ENCODE data around the gene PRDM15. TPM values are rescaled to one million over a fixed set of nuclear protein-coding genes. Genes with fewer than 3 reads are reported as not detected.

PRDM15 gene
- total and polyA plus RNA-seq, 2 experiments from 2014 or later = 3.0 to 10.6 TPM

DNA sequence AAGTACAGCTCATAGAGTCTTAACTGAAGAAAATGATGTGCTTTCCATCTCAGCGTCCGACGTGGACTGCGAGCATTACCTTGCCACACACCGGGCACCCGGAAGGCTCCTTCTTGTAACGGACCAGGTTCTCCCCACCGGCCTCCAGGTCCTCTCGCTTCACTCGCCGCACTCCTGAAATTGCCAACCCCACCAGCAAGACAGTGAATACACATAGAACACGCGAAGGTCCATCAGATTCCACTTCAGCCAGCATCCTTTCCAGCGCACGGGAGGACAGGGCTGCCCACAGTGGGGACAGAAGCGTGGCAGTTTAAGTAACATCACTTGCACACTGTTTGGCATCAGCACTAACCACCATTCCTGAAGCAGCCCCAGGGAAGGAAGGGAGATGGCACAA, 53.3 kb downstream of the PRDM15 start (continued):
- TF ChIP-seq, protein P1, sequence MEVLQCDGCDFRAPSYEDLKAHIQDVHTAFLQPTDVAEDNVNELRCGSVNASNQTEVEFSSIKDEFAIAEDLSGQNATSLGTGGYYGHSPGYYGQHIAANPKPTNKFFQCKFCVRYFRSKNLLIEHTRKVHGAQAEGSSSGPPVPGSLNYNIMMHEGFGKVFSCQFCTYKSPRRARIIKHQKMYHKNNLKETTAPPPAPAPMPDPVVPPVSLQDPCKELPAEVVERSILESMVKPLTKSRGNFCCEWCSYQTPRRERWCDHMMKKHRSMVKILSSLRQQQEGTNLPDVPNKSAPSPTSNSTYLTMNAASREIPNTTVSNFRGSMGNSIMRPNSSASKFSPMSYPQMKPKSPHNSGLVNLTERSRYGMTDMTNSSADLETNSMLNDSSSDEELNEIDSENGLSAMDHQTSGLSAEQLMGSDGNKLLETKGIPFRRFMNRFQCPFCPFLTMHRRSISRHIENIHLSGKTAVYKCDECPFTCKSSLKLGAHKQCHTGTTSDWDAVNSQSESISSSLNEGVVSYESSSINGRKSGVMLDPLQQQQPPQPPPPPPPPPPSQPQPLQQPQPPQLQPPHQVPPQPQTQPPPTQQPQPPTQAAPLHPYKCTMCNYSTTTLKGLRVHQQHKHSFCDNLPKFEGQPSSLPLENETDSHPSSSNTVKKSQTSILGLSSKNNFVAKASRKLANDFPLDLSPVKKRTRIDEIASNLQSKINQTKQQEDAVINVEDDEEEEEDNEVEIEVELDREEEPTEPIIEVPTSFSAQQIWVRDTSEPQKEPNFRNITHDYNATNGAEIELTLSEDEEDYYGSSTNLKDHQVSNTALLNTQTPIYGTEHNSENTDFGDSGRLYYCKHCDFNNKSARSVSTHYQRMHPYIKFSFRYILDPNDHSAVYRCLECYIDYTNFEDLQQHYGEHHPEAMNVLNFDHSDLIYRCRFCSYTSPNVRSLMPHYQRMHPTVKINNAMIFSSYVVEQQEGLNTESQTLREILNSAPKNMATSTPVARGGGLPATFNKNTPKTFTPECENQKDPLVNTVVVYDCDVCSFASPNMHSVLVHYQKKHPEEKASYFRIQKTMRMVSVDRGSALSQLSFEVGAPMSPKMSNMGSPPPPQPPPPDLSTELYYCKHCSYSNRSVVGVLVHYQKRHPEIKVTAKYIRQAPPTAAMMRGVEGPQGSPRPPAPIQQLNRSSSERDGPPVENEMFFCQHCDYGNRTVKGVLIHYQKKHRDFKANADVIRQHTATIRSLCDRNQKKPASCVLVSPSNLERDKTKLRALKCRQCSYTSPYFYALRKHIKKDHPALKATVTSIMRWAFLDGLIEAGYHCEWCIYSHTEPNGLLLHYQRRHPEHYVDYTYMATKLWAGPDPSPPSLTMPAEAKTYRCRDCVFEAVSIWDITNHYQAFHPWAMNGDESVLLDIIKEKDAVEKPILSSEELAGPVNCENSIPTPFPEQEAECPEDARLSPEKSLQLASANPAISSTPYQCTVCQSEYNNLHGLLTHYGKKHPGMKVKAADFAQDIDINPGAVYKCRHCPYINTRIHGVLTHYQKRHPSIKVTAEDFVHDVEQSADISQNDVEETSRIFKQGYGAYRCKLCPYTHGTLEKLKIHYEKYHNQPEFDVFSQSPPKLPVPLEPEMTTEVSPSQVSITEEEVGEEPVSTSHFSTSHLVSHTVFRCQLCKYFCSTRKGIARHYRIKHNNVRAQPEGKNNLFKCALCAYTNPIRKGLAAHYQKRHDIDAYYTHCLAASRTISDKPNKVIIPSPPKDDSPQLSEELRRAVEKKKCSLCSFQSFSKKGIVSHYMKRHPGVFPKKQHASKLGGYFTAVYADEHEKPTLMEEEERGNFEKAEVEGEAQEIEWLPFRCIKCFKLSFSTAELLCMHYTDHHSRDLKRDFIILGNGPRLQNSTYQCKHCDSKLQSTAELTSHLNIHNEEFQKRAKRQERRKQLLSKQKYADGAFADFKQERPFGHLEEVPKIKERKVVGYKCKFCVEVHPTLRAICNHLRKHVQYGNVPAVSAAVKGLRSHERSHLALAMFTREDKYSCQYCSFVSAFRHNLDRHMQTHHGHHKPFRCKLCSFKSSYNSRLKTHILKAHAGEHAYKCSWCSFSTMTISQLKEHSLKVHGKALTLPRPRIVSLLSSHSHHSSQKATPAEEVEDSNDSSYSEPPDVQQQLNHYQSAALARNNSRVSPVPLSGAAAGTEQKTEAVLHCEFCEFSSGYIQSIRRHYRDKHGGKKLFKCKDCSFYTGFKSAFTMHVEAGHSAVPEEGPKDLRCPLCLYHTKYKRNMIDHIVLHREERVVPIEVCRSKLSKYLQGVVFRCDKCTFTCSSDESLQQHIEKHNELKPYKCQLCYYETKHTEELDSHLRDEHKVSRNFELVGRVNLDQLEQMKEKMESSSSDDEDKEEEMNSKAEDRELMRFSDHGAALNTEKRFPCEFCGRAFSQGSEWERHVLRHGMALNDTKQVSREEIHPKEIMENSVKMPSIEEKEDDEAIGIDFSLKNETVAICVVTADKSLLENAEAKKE (CRISPR knock-in tag; IDR thresholded peaks at IDR 0.05) = no peak

DNA sequence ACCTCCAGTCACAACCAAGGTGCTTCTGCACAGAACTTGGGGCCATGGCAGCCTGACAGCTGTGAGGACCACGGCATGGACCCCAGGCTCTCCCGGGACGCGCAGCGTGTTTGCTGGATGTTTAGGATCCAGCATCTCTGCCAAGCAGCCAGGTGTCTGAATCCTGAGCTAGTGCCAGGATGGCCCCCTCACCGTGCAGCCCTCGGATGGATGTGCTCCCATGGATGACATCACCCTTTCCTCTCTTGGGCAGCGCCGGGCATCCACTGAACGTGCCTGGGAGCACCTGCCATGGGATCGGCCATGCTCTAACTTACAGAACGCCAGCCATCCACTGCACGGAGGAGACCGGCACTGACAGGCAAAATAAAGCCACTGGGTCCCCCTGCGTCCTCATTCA, 53.9 kb downstream of the PRDM15 start:
- Histone ChIP-seq H3K4me1 (ENCODE audit: insufficient read depth) (no peaks in the 10 kb centered on the region), H3K27ac (ENCODE audit: low read depth) (no peak overlapping the region), H3K36me3 (ENCODE audit: insufficient read depth) (no peaks in the 10 kb centered on the region), H3K79me2 (replicated peaks; ENCODE audit: insufficient read depth) (no peaks in the 10 kb centered on the region), H4K20me1 (replicated peaks; ENCODE audit: insufficient read depth) (no peaks in the 10 kb centered on the region; the same call in none of the 2 replicates), H3F3A (replicated peaks; ENCODE audit: low read depth) (no peaks in the 10 kb centered on the region), H2AFZ (no peak overlapping the region), H3K4me2 (no peak overlapping the region), H3K4me3 (no peak overlapping the region), H3K9me2 (ENCODE audit: insufficient read depth) (0 out of 2 replicates have a peak, but pooled peaks cover 5% of the 10 kb centered on the region), H3K27me3 (ENCODE audit: insufficient read depth) (no peaks in the 10 kb centered on the region)
- Mint-ChIP-seq H3K4me3 (no peak overlapping the region), H3K27ac (no peak overlapping the region), H3K36me3 (ENCODE audit: low read depth) (no peaks in the 10 kb centered on the region; the same call in 2 of the 3 replicates), H3K9me3 (no peaks in the 10 kb centered on the region), H3K27me3 (ENCODE audit: insufficient read depth, low read depth, poor library complexity) (peaks cover 2% of the 10 kb centered on the region), H3K4me1 (peaks cover 7% of the 10 kb centered on the region)
- ATAC-seq (no peak), DNase-seq (ENCODE audit: low spot score) (no peak)
- TF ChIP-seq, protein P2, sequence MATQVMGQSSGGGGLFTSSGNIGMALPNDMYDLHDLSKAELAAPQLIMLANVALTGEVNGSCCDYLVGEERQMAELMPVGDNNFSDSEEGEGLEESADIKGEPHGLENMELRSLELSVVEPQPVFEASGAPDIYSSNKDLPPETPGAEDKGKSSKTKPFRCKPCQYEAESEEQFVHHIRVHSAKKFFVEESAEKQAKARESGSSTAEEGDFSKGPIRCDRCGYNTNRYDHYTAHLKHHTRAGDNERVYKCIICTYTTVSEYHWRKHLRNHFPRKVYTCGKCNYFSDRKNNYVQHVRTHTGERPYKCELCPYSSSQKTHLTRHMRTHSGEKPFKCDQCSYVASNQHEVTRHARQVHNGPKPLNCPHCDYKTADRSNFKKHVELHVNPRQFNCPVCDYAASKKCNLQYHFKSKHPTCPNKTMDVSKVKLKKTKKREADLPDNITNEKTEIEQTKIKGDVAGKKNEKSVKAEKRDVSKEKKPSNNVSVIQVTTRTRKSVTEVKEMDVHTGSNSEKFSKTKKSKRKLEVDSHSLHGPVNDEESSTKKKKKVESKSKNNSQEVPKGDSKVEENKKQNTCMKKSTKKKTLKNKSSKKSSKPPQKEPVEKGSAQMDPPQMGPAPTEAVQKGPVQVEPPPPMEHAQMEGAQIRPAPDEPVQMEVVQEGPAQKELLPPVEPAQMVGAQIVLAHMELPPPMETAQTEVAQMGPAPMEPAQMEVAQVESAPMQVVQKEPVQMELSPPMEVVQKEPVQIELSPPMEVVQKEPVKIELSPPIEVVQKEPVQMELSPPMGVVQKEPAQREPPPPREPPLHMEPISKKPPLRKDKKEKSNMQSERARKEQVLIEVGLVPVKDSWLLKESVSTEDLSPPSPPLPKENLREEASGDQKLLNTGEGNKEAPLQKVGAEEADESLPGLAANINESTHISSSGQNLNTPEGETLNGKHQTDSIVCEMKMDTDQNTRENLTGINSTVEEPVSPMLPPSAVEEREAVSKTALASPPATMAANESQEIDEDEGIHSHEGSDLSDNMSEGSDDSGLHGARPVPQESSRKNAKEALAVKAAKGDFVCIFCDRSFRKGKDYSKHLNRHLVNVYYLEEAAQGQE (IDR thresholded peaks at IDR 0.05; ENCODE audit: unreplicated experiment) = no peak
- TF ChIP-seq EZH2 (IDR thresholded peaks at IDR 0.05; ENCODE audit: low read depth, unreplicated experiment) (no peak), STAT1 (IDR thresholded peaks at IDR 0.05; ENCODE audit: unreplicated experiment) (no peak), JUNB (IDR thresholded peaks at IDR 0.05; ENCODE audit: unreplicated experiment) (no peak), EZH2phosphoT487 (IDR thresholded peaks at IDR 0.05; ENCODE audit: unreplicated experiment) (no peak)
- TF ChIP-seq, protein P1 (CRISPR knock-in tag; IDR thresholded peaks at IDR 0.05) = no peak

All from GM23338 (cell line).